NCI-H2196 treated with DMSO at 0.1 percent for 48 hours (cell line): ENCODE data around the gene NXN.
"Not testable (repeated sequence)": the region's sequence is repeated elsewhere in the genome, so short reads cannot be mapped to it uniquely, and the experiment has no call there.

Experiments used
- DNase-seq: peaks from one replicate; lab custom pipeline; 2025; ENCODE audit not compliant: unreplicated experiment; lab: John Stamatoyannopoulos, UW

The NXN gene

DNA sequence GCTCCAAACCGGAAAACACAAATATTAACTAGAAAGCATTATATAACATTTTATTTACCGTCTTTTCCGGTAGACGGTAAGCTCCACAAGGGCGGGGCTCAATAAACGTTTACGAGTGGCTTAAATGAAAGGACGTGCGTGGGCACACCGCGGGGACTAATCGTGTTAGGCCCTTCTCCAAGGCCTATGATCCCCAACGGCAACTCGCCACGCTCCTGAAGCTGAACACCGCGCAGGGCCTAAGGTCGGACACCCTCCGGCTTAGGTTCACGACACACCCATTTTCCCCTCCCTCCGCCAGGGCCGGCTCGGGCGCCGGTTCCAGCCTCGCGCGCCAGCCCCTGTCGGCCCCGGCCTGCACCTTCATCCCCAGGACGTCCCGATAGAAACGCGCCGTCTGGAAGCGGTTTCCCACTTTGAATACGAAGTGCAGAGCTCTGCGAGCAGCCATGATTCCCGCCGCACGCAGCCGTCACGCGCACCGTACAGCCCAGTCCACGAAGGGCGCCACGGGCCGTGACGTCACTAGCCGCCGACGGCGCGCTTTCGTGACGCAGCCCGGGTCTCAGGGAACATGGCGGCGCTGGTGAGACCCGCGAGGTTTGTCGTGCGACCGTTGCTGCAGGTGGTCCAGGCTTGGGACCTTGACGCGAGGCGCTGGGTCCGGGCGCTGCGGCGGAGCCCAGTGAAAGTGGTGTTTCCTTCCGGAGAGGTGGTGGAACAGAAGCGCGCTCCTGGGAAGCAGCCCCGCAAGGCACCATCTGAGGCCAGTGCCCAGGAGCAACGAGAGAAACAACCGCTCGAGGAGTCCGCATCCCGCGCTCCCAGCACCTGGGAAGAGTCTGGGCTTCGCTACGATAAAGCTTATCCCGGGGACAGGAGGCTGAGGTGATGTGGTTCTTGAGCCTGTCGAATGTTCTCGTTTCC is 197.5 kb downstream of the NXN start, which contains the start of the genes GLOD4 and MRM3:
Gene GLOD4, minus strand, starts transcription at position 476 of the 927 bp plus-strand sequence. Its CDS starts 25 bp downstream, at position 451.
Gene MRM3, plus strand, starts transcription at position 549 of the 927 bp plus-strand sequence. Its CDS starts 26 bp downstream, at position 575.
- DNase-seq: peak; percentile 53

DNA sequence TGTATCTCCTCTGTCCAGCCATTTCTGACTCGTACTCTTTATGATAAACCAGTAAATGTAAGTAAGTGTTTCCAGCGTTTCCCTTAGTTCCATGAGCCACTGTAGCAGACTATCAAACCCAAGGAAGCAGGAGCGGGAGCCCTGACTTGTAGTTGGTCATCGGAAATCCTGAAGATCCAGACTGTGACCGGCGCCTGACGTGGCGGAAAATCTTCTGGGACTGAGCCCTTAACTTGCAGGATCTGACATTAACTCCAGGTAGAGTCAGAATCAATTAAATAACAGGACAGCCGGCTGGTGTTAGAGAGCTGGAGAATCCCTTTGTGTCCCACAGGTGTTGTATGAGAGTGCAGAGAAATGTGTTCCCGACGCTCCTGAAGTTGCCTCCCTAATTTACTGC is 201.5 kb downstream of the NXN start:
- DNase-seq: no peak

DNA sequence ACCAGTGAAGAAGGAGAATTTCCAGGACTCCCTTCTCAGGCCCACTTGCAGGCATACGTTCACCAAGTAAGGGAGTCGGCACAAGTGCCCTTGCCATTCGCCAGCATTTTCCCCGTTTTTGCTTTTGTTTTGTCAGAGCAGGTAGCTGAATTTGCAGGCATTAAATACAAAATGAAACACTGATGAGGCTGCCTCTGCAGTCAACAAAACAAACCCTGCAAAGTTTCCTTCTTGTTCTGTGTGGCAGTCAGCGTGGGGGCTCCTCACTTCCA is 205.3 kb downstream of the NXN start:
- DNase-seq: no peak

DNA sequence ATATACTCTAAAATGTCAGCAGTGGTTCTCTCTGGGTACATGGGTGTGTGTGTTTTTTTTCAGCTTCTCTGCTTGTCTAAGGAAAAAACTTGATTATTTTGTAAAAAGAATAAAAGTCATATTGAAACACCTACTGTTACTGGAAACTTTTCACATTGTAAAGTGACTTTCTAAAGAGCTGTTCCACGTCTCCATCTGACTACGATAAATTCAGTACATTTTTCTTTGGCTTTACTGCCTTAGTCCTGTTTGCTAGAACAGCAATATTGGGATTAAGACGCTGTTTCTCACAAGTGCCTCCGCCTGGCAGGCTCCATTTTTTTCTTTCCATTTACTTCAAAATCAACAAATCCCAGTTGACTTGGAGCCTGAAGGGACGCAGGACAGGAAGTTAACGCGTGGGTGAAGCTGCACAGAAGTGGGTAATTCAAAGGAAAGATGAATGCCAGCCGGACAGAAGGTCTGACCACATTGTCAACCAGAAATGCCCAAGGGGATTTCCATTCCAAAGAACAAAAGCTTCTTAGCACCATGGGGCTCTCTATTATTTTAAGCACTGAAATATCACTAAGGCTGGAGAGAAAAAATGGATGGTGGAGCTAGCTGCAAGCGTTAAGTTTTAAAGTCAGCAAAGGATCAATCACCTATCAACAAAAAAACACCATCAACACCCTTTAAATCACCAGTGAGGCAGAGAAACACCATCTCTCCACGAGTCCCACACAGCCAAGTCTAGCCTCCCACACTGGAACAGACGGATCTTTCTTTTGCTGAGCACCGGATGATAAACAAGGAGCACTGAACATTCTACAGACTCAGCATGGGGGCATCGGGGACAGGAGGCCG is 205.9 kb downstream of the NXN start:
- DNase-seq: no peak

DNA sequence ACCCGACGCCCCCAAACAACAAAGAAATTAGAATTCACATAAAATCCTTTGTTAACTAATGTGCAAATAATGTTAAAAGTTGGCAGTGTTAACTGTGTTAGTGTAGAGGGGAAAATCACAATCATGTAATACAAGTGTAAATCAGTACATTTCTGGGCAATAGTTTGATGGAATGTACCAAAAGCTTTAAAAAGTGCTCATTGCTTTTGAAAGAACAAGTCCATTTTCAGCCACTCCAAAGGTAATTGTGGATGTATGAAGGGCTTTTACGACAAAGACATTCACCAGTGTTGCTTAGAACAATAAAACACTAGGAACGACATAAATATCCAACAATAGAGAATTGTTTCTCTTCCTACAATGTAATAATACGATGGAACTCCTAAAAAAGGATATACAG is 206.6 kb downstream of the NXN start:
- DNase-seq: no peak

DNA sequence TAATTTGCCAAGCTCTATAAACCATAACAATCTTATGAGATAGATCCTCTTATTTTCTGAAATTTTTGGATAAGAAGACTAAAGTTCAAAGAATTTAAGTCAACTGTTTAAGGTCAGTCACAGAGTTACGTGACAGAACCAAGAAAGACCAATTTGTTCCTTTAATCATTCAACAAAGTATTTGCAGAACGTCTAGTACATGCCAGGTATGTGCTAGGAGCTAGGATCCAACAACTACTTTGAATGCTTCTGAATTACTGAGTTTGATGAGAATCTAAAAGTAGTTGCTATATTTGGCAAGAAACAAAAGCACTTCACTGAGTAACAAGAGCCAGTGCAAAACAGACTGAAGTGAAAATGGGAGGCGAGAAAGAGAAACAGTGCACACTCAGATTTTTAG is 212.5 kb downstream of the NXN start:
- no peak for DNase-seq

DNA sequence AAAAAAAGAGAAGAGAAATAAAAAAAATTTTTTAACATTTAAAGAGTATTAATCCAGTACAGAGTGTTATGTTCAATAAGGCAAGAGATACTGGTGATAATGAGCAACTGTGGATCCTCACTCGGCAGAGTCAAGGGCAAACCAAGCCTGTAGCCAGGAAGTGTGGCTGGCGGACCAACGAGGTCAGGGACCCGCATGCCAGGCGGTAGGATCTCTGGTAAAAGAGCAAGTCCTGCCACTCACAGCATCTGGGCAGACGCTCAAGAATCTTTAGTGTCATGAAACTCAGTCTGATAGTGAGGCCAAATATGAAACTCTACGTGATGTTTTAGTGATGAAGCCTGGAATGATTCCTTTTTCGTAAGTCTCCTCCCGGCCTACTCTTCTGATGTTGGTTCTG is 219.2 kb downstream of the NXN start:
- no peak for DNase-seq

DNA sequence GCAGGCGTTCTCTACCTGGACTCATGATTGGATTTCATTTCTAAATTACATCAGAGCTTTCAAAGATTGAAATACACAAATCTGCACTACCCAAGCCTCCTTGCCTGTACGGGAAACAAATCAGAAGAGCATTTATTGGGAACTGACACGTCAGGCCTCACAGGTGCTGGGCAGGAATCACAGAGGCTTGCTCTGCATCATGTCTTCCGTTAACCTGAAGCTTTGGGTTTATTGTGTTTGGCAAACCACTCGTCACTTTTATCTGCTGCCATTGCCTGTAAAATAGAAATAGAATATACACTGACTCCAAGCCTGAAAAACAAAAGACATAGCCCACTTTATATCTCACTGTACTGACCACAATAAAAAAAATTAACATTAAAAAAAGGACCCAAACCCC is 219.6 kb downstream of the NXN start:
- no peak for DNase-seq

DNA sequence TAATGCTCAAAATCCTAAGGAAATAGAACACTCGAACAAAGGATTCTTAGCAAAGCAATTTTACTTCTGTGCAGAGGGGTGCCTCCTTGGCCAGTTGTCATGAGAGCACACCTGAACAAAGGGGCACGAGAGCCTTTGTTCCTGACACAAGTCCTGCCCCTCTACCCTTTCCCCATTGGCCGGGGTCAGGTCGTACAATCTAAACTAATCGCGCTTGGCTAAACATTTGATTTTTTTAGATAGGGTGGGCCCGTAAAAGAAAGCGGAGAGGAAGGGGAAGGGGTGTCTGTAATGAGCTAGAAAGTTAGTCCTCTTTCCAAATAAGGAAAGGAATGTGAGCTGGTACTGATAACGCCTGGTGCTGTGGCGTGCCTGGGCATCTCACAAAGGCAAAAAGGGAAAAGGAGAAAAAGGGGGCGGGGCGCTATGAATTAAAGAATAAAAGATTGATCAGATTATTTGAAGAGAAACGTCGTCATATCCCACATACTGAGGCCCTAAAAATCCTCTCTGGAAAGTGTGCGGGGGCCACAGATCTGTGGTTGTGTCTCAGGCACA is 223.5 kb downstream of the NXN start:
- not testable (repeated sequence) for DNase-seq

DNA sequence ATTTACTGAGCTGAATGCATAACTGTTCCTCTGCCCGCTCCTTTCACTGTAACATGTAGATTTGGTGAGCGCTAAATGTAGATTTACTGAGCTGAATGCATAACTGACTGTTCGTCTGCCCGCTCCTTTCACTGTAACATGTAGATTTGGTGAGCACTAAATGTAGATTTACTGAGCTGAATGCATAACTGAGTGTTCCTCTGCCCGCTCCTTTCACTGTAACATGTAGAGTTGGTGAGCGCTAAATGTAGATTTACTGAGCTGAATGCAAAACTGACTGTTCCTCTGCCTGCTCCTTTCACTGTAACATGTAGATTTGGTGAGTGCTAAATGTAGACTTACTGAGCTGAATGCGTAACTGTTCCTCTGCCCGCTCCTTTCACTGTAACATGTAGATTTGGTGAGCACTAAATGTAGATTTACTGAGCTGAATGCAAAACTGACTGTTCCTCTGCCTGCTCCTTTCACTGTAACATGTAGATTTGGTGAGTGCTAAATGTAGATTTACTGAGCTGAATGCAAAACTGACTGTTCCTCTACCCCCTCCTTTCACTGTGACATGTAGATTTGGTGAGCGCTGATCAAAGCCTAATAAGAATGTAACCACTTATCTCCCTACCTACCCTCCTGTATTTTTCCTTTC is 224.1 kb downstream of the NXN start:
- DNase-seq: not testable (repeated sequence)

DNA sequence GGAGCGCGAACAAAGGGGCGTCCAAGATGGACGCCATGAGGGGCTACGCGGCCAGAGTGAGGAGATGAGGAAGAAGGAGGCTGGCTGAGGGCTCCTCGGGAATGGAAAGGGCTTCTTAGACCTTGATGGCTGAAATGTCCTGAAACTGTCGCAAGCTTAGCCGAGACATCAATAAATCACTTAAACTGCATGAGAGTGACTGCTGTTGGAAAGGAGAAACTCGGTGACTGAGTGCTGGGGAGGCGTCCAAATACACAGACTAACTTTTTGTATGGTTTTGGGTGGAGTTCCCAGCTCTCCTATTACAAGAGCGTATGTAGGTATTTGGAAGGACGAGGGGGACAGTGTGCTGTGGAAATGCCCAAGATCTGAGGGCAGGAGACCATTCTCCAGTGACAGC is 226.2 kb downstream of the NXN start:
- no peak for DNase-seq

DNA sequence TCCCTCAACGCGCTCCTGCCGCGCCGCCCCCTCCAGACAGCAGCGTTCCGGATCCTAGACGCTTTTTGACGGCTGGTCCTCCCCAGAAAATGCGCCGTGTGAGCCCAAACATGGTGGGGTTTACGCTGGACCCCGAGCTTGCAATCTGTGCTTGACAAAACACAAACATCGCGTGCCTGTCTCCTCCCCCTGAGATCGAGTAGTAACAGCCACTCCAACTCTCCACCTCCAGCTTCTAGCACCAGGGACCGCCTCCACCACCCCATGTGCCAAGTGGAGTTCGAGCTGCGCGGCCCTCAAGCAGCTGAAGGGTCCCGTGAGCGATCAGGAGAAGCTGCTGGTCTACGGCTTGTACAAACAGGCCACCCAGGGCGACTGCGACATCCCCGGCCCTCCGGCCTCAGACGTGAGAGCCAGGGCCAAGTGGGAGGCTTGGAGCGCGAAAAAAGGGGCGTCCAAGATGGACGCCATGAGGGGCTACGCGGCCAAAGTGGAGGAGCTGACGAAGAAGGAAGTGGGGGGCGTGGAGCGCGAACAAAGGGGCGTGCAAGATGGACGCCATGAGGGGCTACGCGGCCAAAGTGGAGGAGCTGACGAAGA is 226.9 kb downstream of the NXN start:
- DNase-seq: peak; percentile 0

DNA sequence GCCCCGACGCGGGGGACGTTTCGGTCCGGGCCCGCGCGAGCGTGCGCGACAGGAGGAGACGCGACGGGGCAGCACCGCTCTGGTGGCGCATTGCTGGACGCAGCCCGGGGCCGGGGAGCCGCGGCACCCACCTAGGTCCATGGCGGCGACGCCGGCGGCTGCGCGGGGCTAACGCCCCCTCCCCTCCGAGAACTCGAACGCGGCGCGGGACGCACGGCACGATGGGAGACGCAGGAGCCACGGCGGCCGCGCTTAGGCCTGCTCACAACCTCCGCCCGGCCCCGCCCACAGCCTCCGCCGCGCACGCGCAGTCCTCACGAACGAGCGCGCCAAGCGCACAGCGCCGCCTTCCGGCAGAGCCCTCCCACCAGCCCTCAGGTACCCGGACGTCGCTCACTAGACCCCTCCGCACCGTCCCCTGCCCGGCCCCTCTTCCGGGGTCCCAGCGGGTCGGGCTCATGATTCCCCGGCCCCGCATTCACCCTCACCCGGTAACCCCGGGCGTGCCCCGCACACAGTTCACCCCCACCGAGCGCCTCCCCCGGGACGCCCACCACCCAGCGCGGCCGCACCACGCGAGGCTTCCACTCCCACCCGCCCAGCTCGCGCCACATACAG is 227.5 kb downstream of the NXN start, which contains the start of gene GEMIN4:
Gene GEMIN4, minus strand, starts transcription at position 263 of the 618 bp plus-strand sequence. Its CDS starts 122 bp downstream, at position 141.
- peak; percentile 28 for DNase-seq

DNA sequence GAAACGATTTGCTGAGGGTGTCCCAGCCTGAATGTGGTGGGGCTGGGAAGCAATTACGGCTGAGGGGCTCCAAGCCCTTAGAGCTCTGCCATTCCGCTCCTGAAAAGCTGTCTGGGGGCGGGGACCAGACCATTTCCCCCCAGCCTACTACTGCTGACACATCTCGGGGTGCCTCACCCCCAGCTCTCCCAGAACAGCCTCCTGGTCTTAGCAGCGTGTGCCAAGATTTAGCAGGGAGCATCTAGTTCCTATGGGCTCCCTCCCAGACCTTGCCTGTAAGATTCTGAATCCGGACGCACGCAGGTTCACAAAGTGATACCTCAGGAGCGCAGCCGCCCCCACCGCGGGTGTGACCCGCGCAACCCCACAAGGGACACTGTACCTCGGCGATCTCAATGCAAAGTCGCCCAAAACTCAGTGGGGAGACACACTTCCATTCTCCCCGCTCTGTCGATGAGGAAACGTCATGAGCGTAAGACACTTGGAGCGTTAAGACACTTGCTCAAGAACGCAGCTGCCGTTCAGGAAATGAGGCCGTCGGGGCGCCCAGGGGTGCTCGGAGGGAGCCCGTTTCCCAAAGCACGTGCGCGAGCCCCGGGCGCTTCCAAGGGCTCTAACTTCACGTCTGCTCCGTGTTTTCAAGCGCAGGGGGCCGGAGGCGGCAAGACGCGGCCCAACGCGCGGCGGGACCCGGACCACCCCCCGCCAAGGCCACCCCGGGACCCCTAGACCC is 228.1 kb downstream of the NXN start:
- no peak for DNase-seq

DNA sequence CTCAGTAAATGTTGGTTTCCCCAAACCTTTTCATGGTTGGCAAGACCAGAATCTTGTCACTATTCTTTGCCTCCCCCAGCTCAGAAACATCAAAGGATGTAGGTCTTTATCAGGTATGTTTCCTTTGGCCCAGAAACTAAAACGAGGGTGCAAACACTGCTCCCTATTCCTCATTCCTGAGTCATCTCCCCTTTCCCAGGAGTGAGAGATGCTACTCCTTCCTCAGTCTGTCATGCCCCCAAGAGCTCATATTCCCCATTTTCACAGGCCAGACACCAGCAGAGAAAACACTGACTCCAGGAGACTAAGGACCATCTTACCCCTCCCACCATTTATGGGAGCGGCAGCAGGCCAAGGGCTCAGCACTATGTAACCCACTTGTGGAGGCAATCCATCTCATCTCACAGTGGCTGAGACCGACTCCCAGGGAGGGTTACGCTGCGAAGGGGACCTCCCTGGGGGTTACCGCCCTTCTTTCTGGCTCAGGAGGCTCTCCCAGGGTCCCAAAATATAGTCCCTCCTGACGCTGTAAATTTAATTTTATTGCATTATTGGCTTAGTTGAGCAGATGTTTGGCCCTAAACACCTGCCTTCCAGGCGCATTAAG is 229.0 kb downstream of the NXN start:
- no peak for DNase-seq

DNA sequence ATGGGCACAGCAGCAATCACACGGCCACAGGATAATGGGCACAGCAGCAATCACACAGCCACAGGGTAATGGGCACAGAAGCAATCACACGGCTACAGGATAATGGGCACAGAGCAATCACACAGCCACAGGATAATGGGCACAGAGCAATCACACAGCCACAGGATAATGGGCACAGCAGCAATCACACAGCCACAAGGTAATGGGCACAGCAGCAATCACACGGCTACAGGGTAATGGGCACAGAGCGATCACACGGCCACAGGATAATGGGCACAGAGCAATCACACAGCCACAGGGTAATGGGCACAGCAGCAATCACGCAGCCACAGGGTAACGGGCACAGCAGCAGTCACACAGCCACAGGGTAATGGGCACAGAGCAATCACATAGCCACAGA is 230.2 kb downstream of the NXN start:
- not testable (repeated sequence) for DNase-seq
